Stimulated activated effector memory CD8-positive, alpha-beta T cell treated with anti-CD3 and anti-CD28 coated beads, Interleukin-12 subunit alpha, Interleukin-12 subunit beta, amount 100 ng/mL, for 72 hours (primary cell): Measurements from ENCODE around the gene GBP1.
A peak's percentile ranks its signal among the peaks of the same experiment; 100 is the strongest.
"Not testable (repeated sequence)": the region's sequence is repeated elsewhere in the genome, so short reads cannot be mapped to it uniquely, and the experiment has no call there.

Experiments used
- ATAC-seq: fragments of 150-1000 bp; cut with Tn5 transposase; 2 replicates; pipeline ENCODE4 v1.10.0; 2021
- DNase-seq, 2 donors: peaks; one replicate each; pipeline ENCODE4 v3.0.0; 2021 to 2022; ENCODE audit warnings: low spot score in 2 of 2
- H3K27ac Mint-ChIP-seq: one replicate; pipeline ENCODE4 v1.8.0; 2022; ENCODE audit warnings: mild to moderate bottlenecking, mixed read lengths
- H3K36me3 Mint-ChIP-seq: one replicate; pipeline ENCODE4 v1.8.0; 2022; ENCODE audit warnings: mild to moderate bottlenecking, mixed read lengths
- H3K4me1 Mint-ChIP-seq: one replicate; pipeline ENCODE4 v1.8.0; 2022; ENCODE audit warnings: mixed read lengths
- H3K4me3 Mint-ChIP-seq: one replicate; pipeline ENCODE4 v1.8.0; 2022; ENCODE audit warnings: mild to moderate bottlenecking, mixed read lengths
- H3K9me3 Mint-ChIP-seq: one replicate; pipeline ENCODE4 v1.8.0; 2022; ENCODE audit warnings: mixed read lengths

GBP1 gene

DNA sequence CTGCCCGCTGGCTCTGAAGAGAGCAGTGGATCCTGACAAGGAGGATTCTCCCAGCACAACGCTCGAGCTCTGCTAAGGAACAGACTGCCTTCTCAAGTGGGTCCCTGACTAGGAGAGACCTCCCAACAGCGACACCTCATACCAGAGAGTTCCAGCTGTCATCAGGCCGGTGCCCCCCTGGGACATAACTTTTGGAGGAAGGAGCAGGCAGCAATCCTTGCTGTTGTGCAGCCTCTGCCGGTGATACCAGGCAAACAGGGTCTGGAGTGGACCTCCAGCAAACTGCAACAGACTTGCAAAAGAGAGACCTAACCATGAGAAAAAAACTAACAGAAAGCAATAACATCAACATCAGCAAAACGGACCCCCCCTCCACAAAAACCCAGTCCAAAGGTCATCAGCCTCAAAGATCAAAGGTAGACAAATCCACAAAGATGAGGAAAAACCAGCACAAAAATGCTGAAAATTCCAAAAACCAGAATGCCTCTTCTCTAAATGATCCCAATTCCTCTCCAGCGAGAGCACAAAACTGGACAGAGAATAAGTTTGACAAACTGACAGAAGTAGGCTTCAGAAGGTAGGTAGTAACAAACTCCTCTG is 7.6 kb upstream of the GBP1 start:
- H3K36me3 Mint-ChIP-seq, ATAC-seq, H3K4me3 Mint-ChIP-seq, DNase-seq, H3K27ac Mint-ChIP-seq: not testable (repeated sequence)
- Mint-ChIP-seq H3K4me1 (peaks cover 23% of the 10 kb centered on the region), H3K9me3 (peaks cover 13% of the 10 kb centered on the region)

DNA sequence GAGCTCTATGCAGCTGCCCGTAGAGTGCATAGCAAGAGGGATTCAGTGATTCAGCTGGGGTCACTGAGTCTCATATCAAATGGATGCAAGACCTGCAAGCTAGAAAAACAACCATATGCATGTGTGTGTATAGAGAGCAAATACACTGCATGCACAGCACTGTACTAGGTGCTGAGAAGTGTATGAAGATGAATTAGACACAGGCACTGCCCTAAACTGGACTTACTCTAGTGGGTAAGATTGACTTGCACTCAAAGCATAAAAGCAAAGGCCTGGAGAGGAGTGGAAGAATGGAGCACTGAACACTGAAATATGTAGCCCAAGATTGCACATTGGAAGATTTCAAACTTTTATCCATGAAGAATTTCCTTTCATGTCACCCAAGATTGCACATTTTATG is 5.5 kb upstream of the GBP1 start:
- DNase-seq, result no peak
- Mint-ChIP-seq H3K27ac (peak overlapping the region; percentile 88), H3K9me3 (peaks cover 13% of the 10 kb centered on the region), H3K4me3 (peak overlapping the region; percentile 68), H3K4me1 (peaks cover 23% of the 10 kb centered on the region), H3K36me3 (no peaks in the 10 kb centered on the region)
- no peak for ATAC-seq

DNA sequence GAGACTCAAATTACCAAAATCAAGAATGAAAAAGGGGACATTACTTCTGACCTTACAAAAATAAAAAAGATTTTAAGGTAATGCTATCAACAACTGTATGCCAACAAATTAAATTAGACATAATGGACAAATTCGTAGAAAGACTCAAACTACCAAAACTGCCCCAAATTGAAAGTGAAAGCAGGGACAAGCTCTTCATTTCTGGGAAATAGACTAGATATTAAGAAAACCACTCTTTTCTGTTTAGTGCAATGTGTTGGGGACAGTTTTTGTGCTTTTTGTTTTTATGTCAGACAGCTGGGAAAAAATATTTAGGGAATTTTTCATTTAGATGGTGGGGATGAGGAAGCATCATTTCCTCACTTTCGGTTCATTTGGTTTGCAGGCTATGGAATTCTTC is 4.9 kb upstream of the GBP1 start:
- Mint-ChIP-seq H3K27ac (peak overlapping the region; percentile 88), H3K4me1 (peaks cover 23% of the 10 kb centered on the region), H3K9me3 (peaks cover 13% of the 10 kb centered on the region), H3K36me3 (no peaks in the 10 kb centered on the region), H3K4me3 (peak overlapping the region; percentile 68)
- ATAC-seq, result no peak
- DNase-seq, result no peak

DNA sequence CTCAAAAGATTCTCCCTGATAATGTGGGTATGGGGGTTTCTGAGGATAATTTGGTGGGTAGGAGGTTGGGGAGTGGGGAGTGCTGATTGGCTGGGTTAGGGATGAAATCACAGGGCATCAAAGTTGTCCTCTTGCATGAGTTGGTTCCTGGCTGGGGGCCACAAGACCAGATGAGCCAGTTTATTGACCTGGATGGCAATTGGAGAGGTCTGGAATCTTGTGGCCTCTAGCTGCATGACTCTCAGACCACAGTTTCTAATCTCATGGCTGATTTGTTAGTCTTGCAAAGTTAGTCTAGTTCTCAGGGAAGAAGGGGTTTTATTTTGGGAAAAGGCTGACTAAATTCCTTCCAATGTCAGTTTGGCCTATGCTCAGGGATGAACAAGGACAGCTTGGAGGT is 3.3 kb upstream of the GBP1 start:
- Mint-ChIP-seq H3K4me3 (no peak overlapping the region), H3K36me3 (peaks cover 5% of the 10 kb centered on the region), H3K27ac (peak overlapping the region; percentile 65), H3K4me1 (peaks cover 31% of the 10 kb centered on the region), H3K9me3 (peaks cover 3% of the 10 kb centered on the region)
- ATAC-seq (no peak), DNase-seq (no peak)

DNA sequence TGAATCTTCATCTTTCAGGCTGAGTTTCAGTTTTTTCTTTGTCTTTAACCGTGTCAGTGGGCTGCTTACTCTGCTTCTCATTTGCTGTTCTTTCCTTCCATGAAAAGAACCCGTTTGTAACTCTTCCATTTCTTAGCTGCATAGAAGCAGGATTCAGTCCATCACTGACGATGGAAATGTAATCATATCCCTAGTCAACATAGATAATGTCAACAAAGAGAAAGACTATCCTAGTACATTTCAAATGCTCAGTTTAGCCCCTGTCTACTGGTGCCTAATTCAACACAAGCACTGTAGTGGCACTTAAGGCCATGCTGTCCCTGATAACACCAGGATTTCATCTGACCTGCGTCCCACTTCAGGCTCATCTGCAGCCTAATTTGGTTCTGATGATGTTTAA is 376 bp downstream of the GBP1 start:
- Mint-ChIP-seq H3K4me1 (peaks cover 52% of the 10 kb centered on the region), H3K4me3 (peak overlapping the region; percentile 72), H3K27ac (peak overlapping the region; percentile 94), H3K9me3 (no peaks in the 10 kb centered on the region), H3K36me3 (peaks cover 41% of the 10 kb centered on the region)
- DNase-seq, result no peak
- peak; percentile 58 for ATAC-seq

DNA sequence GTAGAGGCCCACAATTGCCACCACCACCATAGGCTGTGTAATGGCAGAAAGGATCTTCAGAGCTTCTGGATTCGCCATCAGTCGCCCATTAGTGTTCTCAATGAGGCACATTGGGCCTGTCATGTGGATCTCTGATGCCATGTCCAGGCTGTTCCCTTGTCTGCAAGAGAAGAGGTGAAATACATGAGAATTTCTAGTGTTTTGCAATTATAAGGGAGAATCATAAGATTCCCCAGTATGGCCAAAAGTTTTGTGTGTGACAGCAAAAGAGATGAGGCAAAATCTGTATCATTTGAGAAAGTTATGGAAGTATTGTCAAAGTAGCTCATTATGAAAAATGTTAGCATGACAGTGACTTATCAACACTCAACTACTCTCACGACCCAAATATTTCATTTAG is 1.9 kb downstream of the GBP1 start:
- H3K27ac Mint-ChIP-seq, result peak overlapping the region; percentile 64
- DNase-seq (no peak), ATAC-seq (no peak)
- H3K4me3 Mint-ChIP-seq, result peak overlapping the region; percentile 72
- peaks cover 56% of the 10 kb centered on the region for H3K36me3 Mint-ChIP-seq
- H3K4me1 Mint-ChIP-seq, result peaks cover 46% of the 10 kb centered on the region
- no peaks in the 10 kb centered on the region for H3K9me3 Mint-ChIP-seq

DNA sequence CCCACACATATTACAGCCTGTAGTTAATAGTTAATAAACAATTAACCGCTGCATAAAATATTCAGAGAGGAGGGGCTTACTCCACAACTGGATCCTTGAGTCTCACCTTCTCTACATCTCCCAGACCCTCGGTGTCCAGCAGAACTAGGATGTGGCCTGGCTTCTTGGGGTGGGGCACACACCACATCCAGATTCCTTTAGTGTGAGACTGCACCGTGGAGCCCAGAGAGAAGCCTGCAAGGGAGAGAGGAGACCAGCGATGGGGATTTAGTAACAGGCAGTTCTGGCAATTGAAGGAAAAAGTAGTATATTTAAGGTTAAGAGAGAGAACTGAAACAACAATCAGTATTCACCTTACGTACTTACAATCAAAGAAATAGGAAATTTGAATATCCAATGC is 4.9 kb downstream of the GBP1 start:
- no peaks in the 10 kb centered on the region for H3K9me3 Mint-ChIP-seq
- peak overlapping the region; percentile 72 for H3K4me3 Mint-ChIP-seq
- H3K36me3 Mint-ChIP-seq, result peaks cover 84% of the 10 kb centered on the region
- H3K27ac Mint-ChIP-seq, result no peak overlapping the region
- no peak for DNase-seq
- no peak for ATAC-seq
- peaks cover 45% of the 10 kb centered on the region for H3K4me1 Mint-ChIP-seq

DNA sequence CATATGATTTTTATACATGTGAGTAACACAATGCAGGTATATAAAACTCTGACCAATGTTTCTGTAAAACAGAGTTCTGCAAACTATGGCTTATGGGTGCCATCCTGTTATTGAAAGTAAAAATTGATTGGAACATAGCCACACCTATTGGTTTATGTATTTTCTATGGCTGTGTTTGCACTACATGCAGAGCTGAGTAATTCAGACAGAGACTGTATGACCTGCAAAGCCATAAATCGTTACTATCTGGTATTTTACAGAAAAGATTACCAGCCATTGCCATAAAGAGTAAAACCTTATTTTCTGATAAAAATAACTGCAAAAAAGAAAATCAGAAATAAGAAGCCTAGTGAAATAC is 13.1 kb downstream of the GBP1 start:
- DNase-seq (no peak), ATAC-seq (no peak)
- H3K36me3 Mint-ChIP-seq, result peaks cover 64% of the 10 kb centered on the region
- H3K9me3 Mint-ChIP-seq, result no peaks in the 10 kb centered on the region
- H3K4me1 Mint-ChIP-seq, result peaks cover 14% of the 10 kb centered on the region
- no peak overlapping the region for H3K27ac Mint-ChIP-seq
- H3K4me3 Mint-ChIP-seq, result no peak overlapping the region

DNA sequence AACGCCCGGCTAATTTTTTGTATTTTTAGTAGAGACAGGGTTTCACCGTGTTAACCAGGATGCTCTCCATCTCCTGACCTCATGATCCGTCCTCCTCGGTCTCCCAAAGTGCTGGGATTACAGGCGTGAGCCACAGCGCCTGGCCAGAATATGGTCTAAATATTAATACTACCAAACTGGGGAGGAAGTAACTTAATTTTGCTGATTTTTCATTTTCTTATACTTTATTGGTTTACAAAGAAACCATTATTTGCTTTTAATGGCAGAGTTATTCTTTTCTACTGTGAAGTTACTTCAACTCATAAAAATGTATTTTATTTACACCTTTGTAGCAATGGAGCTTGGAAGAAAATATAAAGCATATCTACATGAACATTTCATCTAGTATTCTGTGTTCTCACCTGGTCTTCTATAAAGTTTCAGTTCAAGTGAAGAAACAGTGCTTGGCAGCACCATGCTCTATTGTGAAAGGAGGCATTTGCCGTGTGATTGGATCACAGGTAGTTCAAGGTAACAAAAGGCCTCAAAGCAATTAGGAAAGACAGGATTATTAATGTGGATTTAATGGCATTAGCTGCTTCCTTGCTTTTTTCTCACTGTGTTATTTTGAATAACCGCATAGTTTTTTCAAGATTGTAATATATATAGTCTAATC is 13.6 kb downstream of the GBP1 start:
- DNase-seq (no peak), ATAC-seq (no peak)
- no peaks in the 10 kb centered on the region for H3K9me3 Mint-ChIP-seq
- H3K27ac Mint-ChIP-seq, result no peak overlapping the region
- H3K4me1 Mint-ChIP-seq, result peaks cover 14% of the 10 kb centered on the region
- H3K36me3 Mint-ChIP-seq, result peaks cover 59% of the 10 kb centered on the region
- no peak overlapping the region for H3K4me3 Mint-ChIP-seq

DNA sequence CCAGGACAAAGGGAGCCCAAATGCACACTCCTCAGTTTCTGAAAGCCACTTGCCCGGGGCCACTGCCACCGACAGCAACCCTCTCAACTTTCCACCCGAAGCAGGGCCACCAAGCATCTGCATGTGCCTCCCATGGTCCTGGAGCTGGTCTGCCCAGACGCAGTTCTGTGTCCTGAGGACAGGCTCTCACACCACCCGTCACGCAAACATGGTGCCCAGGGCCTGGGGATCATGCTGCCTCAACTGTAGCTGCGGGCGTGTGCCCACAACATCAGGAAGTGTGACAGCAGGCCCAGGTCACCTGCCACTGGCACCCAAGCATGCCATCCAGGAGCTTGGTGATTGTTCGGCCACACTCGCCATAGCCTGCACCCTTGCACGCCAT is 14.4 kb downstream of the GBP1 start:
- Mint-ChIP-seq H3K4me1 (peaks cover 14% of the 10 kb centered on the region), H3K4me3 (no peak overlapping the region)

DNA sequence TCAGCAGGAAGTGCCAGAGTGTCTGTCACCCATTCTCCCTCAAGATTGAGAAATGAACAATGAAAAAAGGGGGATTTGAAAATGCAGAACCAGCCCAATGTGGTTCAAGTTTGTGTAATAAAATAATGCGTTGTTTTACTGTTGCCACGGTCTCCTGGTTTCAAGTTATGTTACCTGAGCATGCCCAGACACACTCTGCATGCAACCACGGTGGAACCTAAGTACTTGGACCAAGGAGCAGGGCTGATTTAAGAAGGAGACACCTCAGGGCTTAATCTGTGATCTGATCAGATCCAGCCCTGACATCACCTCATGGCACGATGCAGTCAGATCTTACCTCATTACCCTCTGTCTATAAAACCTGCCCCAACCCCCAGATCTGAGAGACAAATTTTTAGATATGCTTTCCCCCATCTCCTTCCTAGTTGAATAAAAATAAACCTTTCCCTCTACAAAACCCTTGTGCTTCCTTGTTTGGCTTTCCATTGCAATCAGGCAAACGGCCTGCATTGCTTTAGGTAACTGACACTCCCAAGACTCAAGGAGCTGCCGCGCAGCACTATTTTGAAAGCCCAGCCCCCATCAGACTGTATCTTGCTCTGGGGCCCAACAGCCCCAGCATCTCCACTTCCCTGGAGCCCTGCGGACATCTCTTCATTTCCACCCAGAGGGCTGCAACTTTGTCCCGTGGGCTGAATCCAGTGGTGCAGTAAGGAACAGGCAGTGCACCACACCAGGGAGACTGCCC is 14.9 kb downstream of the GBP1 start:
- H3K9me3 Mint-ChIP-seq, H3K27ac Mint-ChIP-seq, DNase-seq, H3K4me3 Mint-ChIP-seq, ATAC-seq: not testable (repeated sequence)
- H3K4me1 Mint-ChIP-seq, result peaks cover 14% of the 10 kb centered on the region
- H3K36me3 Mint-ChIP-seq, result peaks cover 48% of the 10 kb centered on the region

More for the DNA sequence above, 14.4 kb downstream of the GBP1 start:
- no peak for ATAC-seq
- Mint-ChIP-seq H3K36me3 (peaks cover 52% of the 10 kb centered on the region), H3K27ac (no peak overlapping the region), H3K9me3 (no peaks in the 10 kb centered on the region)
- DNase-seq, result no peak

DNA sequence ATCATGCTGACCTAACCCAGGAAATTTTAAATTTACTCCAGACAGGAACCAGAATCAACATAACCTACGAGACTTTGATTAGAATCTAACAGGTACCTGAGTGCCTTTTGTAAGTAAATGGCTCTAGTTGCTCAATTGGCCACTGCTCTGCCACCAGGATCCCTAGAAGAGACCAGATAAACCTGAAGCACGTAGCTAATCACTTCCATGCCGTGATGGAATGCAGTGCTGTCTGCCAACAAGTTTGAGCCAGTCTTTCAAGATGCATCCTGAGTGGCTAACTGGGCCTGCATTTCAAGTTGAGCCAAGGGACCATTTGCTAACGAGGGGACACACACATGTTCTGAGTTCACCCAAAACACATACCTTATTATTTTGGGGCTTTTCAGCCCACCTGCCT is 15.8 kb downstream of the GBP1 start:
- not testable (repeated sequence) for DNase-seq, H3K9me3 Mint-ChIP-seq, H3K4me3 Mint-ChIP-seq, ATAC-seq, H3K27ac Mint-ChIP-seq
- H3K4me1 Mint-ChIP-seq, result peaks cover 14% of the 10 kb centered on the region
- peaks cover 39% of the 10 kb centered on the region for H3K36me3 Mint-ChIP-seq

DNA sequence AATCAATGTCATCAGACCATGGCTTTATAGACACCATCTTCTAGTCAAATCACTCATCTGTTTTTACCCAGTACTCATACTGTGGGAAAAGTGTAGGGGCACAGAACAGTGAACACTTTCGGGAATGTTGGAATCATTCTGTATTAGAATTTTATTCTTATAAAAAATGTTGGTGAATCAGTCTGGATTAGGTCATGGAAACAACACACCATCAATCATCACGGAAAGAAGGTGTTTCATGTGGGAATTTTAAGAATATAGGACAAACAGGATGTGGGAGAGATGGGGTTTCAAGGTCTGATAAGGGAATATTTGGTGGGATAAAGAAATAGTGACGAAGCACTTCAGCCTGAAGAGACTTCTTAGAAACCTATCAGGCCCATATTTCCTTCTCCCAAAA is 17.3 kb downstream of the GBP1 start:
- DNase-seq (no peak), ATAC-seq (no peak)
- Mint-ChIP-seq H3K36me3 (peaks cover 28% of the 10 kb centered on the region), H3K4me1 (peaks cover 14% of the 10 kb centered on the region), H3K4me3 (no peak overlapping the region), H3K27ac (no peak overlapping the region), H3K9me3 (peaks cover 3% of the 10 kb centered on the region)

DNA sequence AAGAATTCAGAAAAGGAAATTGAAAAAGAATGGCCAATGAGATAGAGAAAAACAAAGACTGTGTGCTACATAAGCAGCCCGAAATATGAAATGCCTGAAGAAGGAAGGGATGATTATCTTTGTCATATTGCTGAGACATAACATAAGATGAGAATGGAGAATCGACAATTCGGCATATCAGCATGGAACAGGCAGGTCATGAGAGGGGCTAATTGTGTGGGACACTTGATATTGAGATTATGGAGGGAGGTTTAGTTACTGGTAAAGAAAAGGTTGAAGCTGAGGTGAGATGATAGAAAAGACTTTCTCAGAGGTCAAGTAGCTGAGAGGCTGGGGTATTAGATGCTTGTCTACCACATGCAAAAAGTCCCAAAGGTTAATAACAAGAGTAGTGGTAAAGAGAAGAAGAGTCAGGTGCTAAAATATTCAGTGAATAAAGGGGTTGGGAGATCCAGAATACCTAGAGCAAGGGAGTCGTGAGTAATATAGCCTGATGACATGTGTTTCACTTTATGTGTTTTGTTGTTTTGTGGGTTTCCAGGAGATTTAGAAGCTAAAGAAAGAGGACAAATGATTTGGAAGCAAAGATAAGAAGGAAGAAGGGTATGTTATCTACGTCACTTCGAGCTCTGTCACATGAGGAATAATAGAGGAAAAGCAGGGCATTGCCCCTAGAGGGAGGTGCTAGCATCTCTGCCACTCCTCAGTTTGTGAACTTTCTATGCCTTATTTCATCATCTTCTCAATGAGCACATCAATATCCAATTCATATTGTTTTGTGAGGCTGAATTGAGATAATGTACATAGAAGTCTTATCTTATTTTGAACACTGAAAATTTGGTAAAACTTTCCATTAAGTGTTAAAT is 18.5 kb downstream of the GBP1 start:
- peak; percentile 99 for ATAC-seq
- DNase-seq, H3K4me3 Mint-ChIP-seq, H3K27ac Mint-ChIP-seq, H3K9me3 Mint-ChIP-seq: not testable (repeated sequence)
- peaks cover 20% of the 10 kb centered on the region for H3K36me3 Mint-ChIP-seq
- H3K4me1 Mint-ChIP-seq, result peaks cover 15% of the 10 kb centered on the region

DNA sequence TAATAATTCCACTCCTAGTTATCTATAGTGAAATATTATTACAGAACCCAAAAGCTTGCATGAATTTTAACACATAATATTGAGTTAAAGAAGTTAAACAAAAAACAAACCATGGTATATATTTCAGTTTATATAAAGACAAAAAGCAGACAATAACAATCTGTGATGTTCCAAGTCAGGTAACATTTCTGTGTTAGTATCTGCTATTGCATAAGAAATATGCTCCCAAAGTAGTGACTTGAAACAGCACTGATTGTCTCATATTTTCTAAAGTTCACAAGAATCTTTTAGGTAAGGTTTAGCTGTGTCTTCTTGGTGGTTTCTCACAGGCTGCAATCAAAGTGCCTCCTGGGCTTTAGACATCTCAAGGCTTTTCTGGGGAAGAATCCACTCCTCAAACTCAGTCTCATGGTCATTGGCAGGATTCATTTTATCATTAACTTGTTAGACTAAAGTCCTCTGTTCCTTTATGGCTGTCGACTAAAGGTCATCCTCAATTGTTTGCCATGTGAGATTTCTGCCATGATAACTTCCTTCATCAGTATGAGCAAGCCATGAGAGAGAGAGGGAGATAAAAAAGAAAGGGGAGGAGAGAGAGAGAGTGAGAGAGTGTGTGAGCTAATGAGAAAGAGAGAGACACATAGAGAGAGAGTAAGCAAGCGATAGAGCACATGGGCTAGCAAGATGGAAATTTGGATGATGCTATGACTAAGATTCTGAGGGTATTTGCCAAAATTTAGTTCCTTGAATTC is 19.9 kb downstream of the GBP1 start:
- Mint-ChIP-seq H3K27ac (no peak overlapping the region), H3K36me3 (peaks cover 12% of the 10 kb centered on the region), H3K9me3 (peaks cover 3% of the 10 kb centered on the region), H3K4me1 (peaks cover 24% of the 10 kb centered on the region), H3K4me3 (no peak overlapping the region)
- DNase-seq (no peak), ATAC-seq (no peak)
